Stimulated activated CD8-positive, alpha-beta memory T cell treated with anti-CD3 and anti-CD28 coated beads, Interleukin-12 subunit alpha, Interleukin-12 subunit beta, amount 100 ng/mL, for 24 hours (primary cell): ENCODE results near the gene TFDP1.

Source experiments
- DNase-seq: peaks from one replicate; pipeline ENCODE4 v3.0.0-alpha.2; 2020; ENCODE audit errors: extremely low read depth

TFDP1 gene

DNA sequence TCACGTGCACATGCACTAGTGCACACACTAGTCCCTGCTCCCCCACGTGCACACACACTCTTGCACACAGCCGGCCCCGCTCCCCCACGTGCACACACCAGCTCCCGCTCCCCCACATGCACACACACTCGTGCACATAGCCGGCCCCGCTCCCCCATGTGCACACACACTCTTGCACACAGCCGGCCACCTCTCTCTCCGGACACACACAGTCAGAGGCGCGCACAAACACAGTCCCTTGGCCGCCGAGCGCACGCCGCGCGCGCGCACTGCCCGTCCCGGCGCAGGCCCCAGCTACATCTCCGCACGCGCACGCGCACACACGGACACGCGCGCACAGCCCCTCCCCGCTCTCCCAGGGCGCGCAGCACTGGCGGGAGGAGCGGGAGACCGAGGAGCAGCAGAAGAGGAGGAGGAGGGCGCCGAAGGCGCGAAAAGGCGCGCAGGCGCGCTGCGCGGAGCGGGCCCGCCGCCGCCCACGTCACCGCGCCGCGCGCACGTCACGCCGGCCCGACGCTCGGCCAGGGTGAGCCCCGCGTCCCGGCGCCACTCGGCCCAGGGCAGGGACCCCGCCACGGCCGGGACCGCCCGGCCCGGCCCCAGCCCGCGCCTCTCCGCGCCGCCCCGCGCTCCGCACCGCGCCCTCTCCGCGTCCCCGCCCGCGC is at the start of gene TFDP1:
Gene TFDP1, plus strand, starts transcription at position 549 of the 665 bp plus-strand sequence. CDS start 1,085 bp downstream, outside the sequence.
- peak; percentile 47 for DNase-seq

DNA sequence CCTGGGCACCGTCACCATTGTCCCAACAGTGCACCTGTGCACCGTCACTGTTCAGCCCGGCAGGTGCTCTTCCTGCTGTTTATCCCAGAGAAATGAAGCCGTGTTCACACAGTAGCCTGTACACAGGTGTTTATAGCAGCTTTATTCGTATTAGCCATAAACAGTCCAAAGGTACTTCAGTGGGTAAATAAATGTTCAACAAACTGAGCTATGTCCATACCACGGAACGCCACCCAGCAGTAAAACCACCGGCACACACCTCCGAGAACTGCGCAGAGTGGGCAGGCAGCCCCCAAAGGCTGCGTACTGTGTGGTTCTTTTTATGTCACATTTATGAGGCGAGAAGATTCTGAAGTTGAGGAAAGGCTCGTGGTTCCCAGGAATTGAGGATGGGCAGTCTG is 49.2 kb upstream of the TFDP1 start:
- DNase-seq = no peak

GRCh38 chr13:113536461-113537110 is 48.0 kb upstream of the TFDP1 start:
- no peak for DNase-seq

DNA sequence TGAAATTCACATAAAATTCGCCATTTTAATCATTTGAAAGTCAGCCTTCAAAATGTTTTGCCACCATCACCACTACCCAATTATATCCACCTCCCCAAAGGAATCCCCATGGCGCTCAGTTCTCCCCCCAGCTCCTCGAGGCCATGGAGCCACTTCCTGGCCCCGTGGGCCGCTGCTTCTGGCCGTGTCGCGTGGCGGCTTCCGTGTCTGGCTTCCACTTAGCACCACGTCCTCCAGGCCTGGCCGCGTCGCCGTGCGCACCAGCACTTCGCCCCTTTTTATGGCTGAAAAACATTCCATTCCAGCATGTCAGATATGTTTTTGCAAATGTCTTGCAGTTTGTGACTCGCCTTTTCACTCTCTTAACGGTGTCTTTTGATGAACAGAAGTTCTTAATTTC is 47.3 kb upstream of the TFDP1 start:
- DNase-seq = no peak

GRCh38 chr13:113537909-113538688 is 46.5 kb upstream of the TFDP1 start:
- no peak for DNase-seq

DNA sequence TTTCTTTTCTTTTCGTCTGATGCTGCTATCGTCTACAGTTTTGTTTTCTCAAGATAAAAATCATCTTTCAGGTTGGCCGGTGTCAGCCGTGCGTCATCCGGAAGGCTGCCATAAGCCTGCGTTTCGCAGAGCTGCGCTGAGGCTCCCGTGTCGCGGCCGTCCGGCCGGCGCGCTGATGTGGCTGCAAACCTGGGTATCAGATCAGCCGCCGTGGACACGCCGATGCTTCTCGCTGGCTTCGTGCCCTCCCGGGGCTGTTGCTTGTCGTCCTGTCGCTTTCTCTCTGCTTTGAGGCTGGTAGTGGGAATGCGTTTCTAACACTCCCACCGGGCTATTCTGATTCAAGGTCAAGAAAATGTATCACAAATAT is 45.9 kb upstream of the TFDP1 start:
- DNase-seq = no peak

- DNase-seq = no peak
These were observed 45.4 kb upstream of the TFDP1 start for GRCh38 chr13:113539176-113539575.

DNA sequence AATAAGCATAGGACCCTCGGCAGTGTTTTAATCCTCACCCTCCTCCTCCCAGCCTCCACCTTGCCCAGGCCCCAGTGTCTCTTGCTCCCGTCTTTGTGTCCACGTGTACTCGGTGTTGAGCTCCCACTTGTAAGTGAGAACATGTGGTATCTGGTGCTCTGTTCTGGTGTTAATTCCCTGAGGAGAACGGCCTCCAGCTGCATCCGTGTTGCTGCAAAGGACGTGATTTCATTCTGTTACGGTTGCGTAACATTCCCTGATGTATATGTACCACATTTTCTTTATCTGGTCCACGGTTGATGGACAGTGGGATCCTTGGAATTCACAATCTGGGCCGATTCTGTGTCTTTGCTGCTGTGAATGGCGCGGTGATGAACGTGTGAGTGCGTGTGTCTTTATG is 44.7 kb upstream of the TFDP1 start:
- no peak for DNase-seq

DNA sequence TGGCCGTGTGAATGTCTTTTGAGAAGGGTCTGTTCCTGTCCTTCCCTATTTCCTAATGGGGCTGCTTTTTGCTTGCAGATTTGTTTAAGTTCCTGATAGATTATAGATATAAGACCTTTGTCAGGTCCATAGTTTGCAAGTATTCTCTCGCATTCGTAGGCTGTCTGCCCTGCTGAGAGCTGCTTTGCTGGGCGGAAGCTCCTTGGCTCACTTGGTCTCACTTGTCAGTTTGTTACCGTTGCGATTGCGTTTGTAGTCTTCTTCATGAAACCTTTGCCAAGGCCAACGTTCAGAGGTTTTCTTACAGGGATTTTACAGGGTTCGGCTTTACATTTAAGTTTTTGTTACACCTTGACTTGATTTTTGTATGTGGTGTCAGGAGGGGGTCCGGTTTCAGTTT is 44.0 kb upstream of the TFDP1 start:
- DNase-seq = no peak

DNA sequence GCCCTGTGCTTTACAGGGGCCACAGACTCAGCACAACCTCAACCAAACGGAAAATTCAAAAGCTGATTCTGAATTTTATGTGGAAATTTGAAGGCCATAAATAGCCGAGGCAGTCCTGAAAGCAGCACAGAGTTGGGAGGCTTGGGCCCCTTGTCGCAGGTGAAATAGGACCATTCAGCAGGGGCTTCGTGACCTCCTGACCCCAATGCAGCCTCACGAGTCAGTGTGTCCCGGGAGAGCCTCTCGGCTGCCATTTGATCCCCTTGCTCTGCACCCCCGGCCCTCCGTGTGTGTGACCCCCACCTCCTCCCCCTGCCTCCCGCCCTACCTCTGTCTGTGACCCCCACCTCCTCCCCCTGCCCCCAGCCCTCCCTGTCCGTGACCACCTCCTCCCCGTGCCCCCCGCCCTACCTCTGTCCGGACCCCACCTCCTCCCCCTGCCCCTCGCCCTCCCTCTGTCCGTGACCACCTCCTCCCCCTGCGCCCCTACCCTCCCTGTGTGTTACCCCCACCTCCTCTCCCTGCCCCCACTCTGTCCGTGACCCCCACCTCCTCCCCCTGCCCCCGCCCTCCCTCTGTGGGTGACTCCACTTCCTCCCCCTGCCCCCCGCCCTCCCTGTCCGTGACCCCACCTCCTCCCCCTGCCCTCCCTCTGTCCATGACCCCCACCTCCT is 41.7 kb upstream of the TFDP1 start:
- no peak for DNase-seq

DNA sequence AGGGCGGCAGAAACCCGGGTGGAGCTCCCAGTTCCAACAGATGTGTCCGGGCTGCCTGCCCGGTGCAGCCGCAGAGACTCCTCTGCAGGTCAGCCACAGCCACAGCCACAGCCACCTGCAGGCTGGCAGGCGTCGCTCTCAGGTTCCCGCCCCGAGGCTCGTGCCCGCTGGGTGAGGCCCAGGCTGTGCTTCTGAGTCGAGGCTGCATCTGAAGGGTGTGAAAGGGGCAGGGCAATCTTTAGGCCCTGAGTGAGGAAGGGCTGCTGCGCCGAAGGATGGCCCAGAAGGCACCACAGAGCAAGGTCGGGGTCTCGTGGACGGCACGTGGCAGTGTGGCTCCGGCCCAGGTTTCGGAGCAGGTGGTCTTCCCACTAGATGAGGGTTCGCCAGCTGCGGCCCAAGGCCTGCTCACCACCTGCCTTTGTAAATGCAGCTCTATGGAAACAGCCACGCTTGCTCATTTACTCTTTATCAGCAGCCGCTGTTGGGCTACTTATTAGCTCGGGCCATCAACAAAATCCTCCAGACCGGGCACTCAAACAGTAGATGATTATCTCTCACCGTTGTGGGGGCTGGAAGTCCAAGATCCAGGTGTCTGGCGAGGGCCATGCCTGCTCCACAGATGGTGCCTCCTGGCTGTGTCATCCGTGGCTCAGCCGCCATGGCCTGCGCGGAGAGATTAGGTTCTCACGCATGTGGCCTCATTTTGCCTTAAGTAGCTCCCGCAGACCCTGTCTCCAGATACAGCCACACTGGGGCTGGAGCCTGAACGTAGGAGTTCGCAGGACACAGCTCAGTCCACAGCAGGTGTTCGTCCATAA is 40.3 kb upstream of the TFDP1 start:
- DNase-seq = no peak

DNA sequence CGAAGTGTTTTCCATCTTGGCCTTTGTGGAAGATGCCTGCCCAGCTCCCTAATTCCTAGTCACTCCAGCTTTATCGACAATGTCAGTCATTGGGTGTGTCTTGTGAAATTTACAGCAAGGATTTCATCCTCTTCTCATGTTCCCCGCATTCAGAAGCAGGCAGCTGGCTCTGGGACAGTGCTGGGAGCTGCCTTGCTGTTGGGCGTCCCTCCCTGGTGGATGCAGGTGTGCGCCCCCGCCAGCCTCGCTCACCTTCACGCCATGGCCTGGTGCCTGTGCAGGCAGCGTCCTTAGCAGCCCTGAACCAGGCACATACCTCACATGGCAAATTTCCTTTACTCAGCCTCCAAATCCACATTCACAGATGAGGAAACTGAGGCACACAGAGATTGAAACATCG is 39.7 kb upstream of the TFDP1 start:
- no peak for DNase-seq

DNA sequence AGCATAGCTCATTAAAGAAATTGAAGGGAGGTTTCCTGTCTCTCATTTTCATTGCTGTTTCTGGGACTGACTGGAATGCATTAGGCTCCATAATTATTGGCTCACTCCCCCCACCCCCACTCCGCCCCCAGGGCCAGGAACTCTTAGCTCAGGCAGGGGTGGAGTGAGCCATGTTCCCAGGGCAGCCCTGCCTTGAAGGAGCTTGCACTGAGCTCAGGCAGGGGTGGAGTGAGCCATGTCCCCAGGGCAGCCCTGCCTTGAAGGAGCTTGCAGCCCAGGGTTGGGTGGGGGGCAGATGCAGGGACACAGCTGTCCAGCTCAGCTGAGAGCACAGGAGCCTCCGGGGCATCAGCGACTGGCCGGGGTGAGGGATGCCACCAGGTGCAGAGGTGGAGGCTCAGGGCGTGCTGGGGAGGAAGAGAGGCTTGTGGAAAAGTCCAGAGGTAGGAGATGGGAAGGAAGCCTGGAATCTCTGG is 39.1 kb upstream of the TFDP1 start:
- no peak for DNase-seq

DNA sequence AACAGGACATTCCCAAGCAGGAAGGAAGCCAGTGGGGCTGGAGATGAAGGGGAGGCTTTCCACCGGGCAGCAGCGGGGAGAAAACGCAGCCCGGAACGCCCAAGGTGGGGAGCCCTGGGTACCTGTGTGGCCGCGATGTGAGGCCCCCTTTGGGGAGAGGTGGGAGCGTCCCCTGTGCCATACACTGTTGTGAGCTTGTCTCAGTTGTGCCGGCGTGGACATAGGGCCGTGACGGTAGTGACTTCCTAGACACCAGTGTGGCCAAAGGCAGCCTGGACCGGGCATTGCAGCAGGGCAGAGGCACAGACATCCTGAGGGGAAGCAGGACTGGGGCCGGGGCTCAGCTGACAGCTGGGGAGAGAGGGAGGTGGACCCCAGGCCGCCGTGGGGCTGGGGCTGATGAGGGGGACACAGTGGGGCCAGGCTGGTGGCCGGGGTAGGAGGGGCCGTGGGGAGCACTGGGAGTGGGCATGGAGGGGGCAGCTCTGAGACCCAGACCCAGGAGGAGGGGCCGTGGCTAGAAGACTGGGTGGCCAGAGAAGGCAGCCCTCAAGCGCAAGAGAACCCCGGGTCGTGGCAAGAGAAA is 38.5 kb upstream of the TFDP1 start:
- DNase-seq = no peak

- no peak for DNase-seq
These were observed 37.8 kb upstream of the TFDP1 start for GRCh38 chr13:113546571-113547237.

GRCh38 chr13:113547238-113547971 is 37.1 kb upstream of the TFDP1 start:
- no peak for DNase-seq

DNA sequence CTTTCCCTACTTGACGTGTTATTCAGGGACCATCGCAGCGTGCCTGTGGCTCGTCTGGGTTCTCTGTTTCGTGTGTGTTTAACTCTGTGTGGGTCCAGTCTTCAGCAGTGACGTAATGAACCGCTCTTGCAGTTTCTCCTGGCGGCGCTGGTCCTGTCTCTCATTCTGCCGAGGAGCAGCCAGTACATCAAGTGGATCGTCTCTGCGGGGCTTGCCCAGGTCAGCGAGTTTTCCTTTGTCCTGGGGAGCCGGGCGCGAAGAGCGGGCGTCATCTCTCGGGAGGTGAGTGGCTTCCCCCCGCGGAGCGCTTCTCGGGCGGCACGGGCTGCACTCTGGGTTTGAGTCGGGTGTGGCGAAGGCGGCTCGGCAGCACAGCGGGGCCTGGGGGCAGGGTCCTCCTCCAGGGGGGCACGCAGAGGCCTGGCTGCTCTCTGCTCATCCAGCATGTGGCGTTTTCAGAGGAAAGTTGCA is 36.3 kb upstream of the TFDP1 start:
- no peak for DNase-seq

- no peak for DNase-seq
These were observed 35.6 kb upstream of the TFDP1 start for GRCh38 chr13:113548778-113549621.

DNA sequence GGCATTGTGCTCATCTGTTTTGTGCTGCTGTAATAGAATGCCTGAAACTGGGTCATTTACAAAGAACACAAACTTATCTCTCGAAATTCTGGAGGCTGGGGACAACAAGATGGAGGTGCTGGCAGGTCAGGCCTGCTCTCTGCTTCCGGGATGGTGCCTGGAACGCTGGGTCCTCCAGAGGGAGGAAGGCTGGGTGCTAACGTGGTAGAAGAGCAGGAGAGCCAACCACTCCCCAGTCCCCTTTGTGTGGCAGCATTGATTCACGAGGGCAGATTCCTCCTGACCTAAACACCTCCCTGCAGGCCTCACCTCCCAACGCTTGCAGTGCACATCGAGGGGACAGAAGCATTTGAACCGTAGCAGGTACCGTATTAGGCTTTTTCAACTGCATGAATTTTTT is 34.1 kb upstream of the TFDP1 start:
- no peak for DNase-seq
